ENCODE results near the gene EXD3. TPM values are rescaled to one million over a fixed set of nuclear protein-coding genes. Genes with fewer than 3 reads are reported as not detected.

Gene EXD3
- total RNA-seq, 2 experiments from 2014 or later = 8.1 to 9.0 TPM

- H3K36me3 Mint-ChIP-seq (ENCODE audit: low read depth) = peaks cover 5% of the 10 kb centered on the region
- intact Hi-C loops (cut with micrococcal nuclease) = no loop called here
- POLR2A ChIA-PET = no interaction called here
- peaks cover 9% of the 10 kb centered on the region for H3K4me1 Mint-ChIP-seq (ENCODE audit: low read depth)
- ATAC-seq = peak; percentile 34
- H3K27ac Mint-ChIP-seq = peak overlapping the region; percentile 30
- peak overlapping the region; percentile 64 for H3K4me3 Mint-ChIP-seq
- no peak for TF ChIP-seq CTCF (IDR thresholded peaks at IDR 0.05)
- peaks cover 1% of the 10 kb centered on the region for H3K27me3 Mint-ChIP-seq
- no peak for DNase-seq
- no peaks in the 10 kb centered on the region for H3K9me3 Mint-ChIP-seq
- CTCF ChIA-PET = no interaction called here
Observed at GRCh38 chr9:137417161-137418021, 5.6 kb downstream of the EXD3 start.

- ChIA-PET POLR2A (no interaction called here), CTCF (no interaction called here)
- Mint-ChIP-seq H3K36me3 (ENCODE audit: low read depth) (peaks cover 5% of the 10 kb centered on the region), H3K4me3 (no peak overlapping the region), H3K4me1 (ENCODE audit: low read depth) (peaks cover 3% of the 10 kb centered on the region), H3K27me3 (peaks cover 1% of the 10 kb centered on the region), H3K27ac (no peak overlapping the region), H3K9me3 (no peaks in the 10 kb centered on the region)
- ATAC-seq (no peak), DNase-seq (no peak)
- intact Hi-C loops (cut with micrococcal nuclease) = no loop called here
- TF ChIP-seq CTCF (IDR thresholded peaks at IDR 0.05) = no peak
Observed at GRCh38 chr9:137416563-137417151, 6.3 kb downstream of the EXD3 start.

GRCh38 chr9:137416006-137416562, 6.9 kb downstream of the EXD3 start:
- no peak overlapping the region for H3K4me3 Mint-ChIP-seq
- no peak for ATAC-seq
- POLR2A ChIA-PET = no interaction called here

GRCh38 chr9:137415451-137415850, 7.5 kb downstream of the EXD3 start:
- peaks cover 1% of the 10 kb centered on the region for H3K27me3 Mint-ChIP-seq
- peaks cover 5% of the 10 kb centered on the region for H3K4me1 Mint-ChIP-seq (ENCODE audit: low read depth)
- no peak overlapping the region for H3K27ac Mint-ChIP-seq
- POLR2A ChIA-PET = no interaction called here
- intact Hi-C loops (cut with micrococcal nuclease) = no loop called here
- no peak for TF ChIP-seq CTCF (IDR thresholded peaks at IDR 0.05)
- no peaks in the 10 kb centered on the region for H3K9me3 Mint-ChIP-seq
- DNase-seq (no peak), ATAC-seq (no peak)
- H3K4me3 Mint-ChIP-seq = no peak overlapping the region
- CTCF ChIA-PET = no interaction called here
- H3K36me3 Mint-ChIP-seq (ENCODE audit: low read depth) = peaks cover 5% of the 10 kb centered on the region

More at GRCh38 chr9:137416006-137416562, 6.9 kb downstream of the EXD3 start:
- no peaks in the 10 kb centered on the region for H3K9me3 Mint-ChIP-seq
- peaks cover 1% of the 10 kb centered on the region for H3K27me3 Mint-ChIP-seq
- DNase-seq = no peak
- no peak for TF ChIP-seq CTCF (IDR thresholded peaks at IDR 0.05)
- H3K27ac Mint-ChIP-seq = no peak overlapping the region
- intact Hi-C loops (cut with micrococcal nuclease) = no loop called here
- H3K36me3 Mint-ChIP-seq (ENCODE audit: low read depth) = peaks cover 5% of the 10 kb centered on the region
- CTCF ChIA-PET = no interaction called here
- peaks cover 4% of the 10 kb centered on the region for H3K4me1 Mint-ChIP-seq (ENCODE audit: low read depth)

GRCh38 chr9:137412431-137412830, 10.5 kb downstream of the EXD3 start:
- no peak for ATAC-seq
- TF ChIP-seq CTCF (IDR thresholded peaks at IDR 0.05) = no peak

More at GRCh38 chr9:137412431-137412830, 10.5 kb downstream of the EXD3 start:
- peaks cover 3% of the 10 kb centered on the region for H3K27me3 Mint-ChIP-seq
- intact Hi-C loops (cut with micrococcal nuclease) = no loop called here
- no peak overlapping the region for H3K27ac Mint-ChIP-seq
- H3K4me1 Mint-ChIP-seq (ENCODE audit: low read depth) = peaks cover 6% of the 10 kb centered on the region
- no peaks in the 10 kb centered on the region for H3K9me3 Mint-ChIP-seq
- ChIA-PET POLR2A (interaction anchor here (1.2 kb wide), 1 partner anchor 10 kb away, joined by 7 read pairs; the partner anchor contains the start of genes EXD3 and NOXA1), CTCF (interaction anchor here (1.5 to 1.6 kb wide), 2 partner anchors 10 to 113 kb away, joined by 3 to 6 read pairs; no protein-coding TSS in a partner anchor)
- no peak for DNase-seq
- peaks cover 3% of the 10 kb centered on the region for H3K36me3 Mint-ChIP-seq (ENCODE audit: low read depth)
- H3K4me3 Mint-ChIP-seq = no peak overlapping the region
